GM18861 (cell line): ENCODE data around the gene MYO1E.
"Not testable (repeated sequence)": the region's sequence is repeated elsewhere in the genome, so short reads cannot be mapped to it uniquely, and the experiment has no call there.

ENCODE experiments used
- ATAC-seq: cut with Tn5 transposase; IDR thresholded peaks from one replicate; pipeline ENCODE4 v1.9.1; 2021; ENCODE audit not compliant: unreplicated experiment

MYO1E gene

DNA sequence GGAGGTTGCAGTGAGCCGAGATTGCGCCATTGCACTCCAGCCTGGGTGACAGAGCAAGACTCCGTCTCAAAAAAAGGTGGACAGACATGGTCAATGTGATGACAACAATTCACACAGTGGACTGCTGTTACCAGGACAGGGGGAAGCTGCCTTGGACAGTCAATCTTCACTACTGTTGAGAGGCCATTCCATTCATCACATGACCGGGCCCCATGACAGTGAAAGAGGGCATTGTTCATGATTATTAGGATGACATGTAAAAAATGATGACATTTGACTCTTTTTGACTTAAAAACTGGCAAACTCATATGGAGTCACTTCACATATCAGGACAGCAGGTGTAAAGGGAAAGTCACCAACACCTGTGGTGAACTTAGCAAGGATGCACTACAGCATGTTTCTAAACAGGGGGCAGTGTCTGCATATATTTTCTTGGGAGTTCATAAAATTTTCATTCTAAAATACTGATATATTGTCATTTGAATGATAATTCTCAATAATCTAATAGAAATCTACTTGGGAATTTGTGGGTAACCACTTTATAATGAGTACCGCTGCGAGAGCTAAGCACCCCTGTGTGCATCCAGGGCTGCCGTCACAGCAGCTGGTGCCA lies 200.3 kb downstream of the MYO1E start:
- ATAC-seq = no peak

DNA sequence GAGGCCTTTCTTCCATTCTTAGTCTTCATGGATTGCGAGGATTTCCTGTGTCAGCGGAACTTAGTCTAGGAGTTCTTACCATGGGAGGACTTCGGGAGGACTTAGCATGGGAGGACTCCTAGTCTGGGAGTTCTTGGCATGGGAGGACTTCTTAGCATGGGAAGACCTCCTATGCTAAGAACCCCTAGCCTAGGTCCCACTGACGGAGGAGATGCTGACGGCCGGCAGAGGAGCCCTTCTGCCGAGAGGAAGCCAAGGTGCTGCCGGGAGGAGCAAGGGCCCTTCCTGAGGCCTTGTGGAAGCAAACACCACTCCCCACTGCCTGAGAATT lies 201.6 kb downstream of the MYO1E start:
- no peak for ATAC-seq

DNA sequence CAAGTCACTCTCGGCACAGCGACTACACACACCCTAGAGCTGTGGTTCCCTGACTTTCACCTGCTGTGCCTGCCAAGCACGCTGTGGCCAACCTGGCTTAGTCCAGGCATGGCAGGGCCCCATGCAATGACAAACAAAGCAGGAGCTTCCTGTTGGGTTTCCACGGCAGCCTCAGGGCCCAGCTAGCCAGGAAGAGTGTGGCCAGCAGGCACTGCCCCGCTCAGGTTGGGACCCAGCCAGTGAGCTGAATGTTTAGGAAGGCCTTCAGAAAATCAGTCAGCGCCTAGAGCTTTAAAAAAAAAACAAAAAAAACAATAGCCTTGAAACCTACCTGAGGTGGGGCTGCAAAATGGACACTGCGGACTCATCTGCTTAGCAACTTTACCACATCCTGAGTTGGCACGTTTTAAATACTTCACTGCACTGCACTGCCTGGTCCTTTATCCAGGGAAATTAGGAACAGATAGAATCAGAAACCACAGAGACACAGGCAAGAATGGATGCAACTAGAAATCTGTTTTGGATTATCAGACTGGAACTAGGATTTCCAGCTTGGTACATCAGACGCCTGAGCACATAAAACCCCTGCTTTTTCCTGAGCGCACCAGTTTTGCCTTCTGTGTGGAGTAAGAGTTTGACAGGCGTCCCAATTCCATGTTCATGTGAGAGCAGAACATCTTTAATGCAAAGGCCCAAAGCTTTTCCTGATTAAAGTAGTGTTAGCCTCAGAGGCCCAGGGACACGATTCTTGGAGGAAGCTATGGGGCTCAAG lies 202.2 kb downstream of the MYO1E start:
- ATAC-seq = no peak

DNA sequence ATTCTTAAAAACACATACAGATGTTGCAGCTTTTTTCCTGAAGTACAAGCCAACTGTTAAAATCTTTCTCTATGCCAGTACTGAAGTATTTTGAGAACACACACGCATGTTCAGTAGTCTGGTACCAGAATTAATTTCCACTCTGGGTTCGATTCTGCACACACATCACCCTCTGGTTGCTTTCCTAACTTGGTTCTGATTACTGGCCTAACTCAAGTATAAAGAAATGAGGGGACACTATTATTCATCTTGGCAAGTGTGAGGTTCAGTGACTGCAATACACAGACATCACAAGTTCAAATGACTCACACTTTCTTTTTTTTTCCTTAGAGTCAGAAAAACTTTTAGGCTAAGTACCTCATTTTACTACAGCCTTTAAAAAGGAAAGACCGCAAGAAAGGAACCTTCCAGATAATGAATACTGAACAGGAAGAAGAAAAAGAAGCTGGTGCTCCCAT lies 203.4 kb downstream of the MYO1E start:
- no peak for ATAC-seq

DNA sequence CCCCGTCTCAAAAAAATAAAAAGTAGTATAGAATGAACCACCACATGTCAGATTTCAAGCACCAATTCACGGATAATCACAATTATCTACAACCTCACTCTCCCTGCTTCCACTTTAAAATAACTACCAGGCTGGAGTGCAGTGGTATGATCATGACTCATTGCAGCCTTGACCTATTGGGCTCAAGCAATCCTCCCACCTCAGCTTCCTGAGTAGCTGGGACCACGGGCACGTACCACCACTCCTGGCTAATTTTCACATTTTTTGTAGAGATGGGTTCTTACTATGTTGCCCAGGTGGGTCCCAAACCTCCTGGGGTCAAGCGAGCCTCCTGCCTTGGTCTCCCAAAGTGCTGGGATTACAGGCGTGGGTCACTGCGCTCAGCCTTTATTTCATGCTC lies 204.1 kb downstream of the MYO1E start:
- no peak for ATAC-seq

DNA sequence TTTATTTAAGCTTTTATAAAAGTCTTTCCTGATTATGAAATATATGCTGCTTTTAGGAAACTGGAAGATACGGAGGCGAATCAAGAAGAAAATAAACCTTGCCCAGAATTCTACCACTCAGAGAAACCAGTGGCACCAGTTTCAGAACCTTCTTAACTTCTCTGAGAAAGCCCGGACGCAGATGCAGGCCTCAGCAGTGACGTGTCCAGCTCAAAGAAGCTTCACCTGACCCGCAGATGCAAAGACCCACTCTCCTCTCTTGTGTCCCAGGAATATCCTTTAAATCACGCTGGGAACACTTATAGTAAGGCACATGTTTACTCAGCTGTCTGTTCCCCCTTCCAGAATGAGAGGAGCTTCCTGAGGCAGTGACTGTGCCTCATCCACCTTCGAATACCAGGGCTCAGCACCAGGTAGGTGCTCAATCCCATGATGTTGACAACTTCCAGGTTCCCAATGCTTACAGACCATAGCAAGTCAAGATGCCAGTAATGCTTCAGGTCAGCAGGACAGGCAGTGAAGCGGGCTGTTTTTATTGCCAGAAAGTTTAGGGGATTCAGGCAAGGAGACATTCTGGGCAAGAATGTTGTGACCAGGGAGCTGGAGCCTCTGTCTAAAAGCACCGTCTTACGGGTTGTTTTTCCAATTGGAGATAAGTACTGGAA lies 205.9 kb downstream of the MYO1E start:
- no peak for ATAC-seq

DNA sequence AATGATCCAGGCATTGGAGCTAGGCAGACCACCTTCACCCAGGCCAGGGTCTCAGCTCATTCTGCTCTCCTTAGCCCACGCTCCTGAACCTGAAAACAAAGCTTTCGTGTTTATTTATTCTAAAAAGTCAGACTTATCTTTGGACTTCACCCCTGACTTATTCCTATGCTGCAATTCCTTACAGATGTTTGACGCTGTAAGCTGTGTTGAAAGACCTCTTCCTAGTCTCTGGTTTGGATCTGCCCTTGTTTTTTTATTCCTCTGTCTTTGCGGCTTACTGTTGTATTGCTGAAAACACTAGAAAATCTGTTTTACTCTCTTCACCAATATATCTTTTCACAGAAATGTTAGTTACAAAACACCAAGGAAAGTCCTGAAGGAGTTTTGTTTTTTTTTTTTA lies 206.5 kb downstream of the MYO1E start:
- ATAC-seq = no peak

DNA sequence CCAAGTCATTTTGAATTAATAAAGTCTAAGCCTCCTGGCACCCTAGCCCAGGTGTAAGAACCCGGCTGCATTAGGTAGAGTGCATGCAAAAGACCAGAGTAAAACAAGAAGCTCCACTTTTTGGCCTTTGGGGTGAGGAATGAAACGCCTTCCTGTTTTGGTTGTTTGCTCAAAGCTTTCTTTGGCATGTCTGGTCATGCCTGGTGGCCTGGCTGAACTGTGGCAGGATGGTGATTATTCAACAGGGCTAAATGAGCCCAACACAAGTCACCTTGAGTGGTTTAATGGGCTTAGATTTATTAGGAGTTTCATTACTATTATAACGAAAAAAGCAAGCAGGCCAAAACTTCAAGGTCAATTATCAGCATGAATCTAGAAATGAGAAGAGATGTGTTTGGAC lies 206.9 kb downstream of the MYO1E start:
- no peak for ATAC-seq

DNA sequence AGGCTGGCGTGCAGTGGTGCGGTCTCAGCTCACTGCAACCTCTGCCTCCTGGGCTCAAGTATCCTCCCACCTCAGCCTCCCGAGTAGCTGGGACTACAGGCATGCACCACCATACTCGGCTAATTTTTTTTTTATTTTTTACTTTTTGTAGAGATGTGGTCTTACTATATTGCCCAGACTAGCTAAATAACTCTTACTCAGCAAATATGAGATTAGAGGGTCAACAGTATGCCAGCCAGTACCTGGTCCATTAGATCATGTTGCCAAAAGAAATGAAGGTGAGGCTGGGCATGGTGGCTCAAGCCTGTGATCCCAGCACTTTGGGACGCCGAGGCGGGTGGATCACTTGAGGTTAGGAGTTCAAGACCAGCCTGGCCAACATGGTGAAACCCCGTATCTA lies 210.6 kb downstream of the MYO1E start:
- not testable (repeated sequence) for ATAC-seq

DNA sequence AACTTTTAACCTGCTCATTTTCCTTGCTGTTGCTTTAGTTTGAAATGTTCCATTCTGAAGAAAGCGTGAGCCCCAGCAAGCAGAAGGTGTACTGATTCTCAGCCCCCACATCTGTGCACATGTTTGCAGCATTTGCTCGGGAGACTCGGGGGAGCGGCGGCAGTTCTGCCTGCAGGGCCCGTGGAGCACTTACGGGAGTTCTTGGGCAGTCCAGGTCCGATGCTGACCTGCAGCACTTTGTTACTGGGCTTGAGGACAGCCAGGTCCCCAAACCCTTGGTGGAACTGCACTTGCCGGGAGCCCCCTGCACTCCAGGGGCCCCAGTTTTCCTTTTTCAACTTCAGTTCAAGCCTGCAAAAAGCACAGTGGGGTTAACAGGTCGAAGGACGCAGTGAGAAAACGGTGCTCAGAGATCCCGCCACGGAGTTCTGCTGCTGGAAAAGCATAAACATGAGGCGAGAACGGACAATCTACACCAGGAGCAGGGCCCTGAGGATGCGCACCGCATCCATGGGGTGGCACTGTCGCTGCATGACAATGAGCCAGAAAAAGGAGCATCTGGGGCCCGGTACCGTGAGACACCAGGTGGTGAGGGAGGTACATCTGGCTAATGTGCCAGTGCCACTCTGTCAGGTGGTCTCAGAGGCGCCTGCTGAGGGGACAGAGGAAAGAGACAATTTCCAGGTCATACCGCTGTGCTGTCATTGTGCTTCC lies 211.6 kb downstream of the MYO1E start:
- ATAC-seq = no peak

DNA sequence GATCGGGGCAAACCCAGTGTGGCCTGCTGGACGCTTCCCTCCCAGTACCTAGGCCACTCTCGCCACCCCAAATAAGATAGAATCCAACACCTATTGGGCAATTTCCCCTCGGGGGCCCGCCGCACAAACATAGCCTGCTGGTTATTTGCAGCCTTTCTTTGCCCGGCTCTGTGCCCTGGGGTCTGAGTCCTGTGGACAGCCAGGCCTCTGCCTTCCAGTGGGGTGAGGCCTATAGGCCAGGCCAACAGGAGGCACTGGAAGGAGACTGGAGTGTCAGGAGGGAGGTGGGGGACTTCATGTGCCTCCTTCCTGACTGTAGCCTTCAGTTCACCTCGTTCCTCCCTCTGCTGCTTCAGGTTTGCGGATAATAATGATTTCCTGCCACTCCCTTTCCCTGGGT lies 213.5 kb downstream of the MYO1E start:
- no peak for ATAC-seq

DNA sequence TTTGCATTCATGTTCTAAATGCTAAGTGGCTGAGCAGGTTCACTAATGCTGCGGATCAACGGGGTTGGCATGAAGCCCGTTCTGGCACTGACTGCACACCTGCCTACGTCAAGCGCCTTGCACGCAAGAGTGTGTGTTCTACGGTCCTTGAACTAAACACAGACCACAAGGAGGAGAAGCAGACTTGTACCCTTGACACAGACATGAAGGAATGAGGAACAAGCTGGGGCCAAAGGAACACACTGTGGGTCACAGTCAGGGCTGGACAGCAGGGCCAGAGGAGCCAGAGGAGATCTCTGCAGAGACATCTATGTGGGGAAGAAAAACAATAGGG lies 214.0 kb downstream of the MYO1E start:
- ATAC-seq = no peak

DNA sequence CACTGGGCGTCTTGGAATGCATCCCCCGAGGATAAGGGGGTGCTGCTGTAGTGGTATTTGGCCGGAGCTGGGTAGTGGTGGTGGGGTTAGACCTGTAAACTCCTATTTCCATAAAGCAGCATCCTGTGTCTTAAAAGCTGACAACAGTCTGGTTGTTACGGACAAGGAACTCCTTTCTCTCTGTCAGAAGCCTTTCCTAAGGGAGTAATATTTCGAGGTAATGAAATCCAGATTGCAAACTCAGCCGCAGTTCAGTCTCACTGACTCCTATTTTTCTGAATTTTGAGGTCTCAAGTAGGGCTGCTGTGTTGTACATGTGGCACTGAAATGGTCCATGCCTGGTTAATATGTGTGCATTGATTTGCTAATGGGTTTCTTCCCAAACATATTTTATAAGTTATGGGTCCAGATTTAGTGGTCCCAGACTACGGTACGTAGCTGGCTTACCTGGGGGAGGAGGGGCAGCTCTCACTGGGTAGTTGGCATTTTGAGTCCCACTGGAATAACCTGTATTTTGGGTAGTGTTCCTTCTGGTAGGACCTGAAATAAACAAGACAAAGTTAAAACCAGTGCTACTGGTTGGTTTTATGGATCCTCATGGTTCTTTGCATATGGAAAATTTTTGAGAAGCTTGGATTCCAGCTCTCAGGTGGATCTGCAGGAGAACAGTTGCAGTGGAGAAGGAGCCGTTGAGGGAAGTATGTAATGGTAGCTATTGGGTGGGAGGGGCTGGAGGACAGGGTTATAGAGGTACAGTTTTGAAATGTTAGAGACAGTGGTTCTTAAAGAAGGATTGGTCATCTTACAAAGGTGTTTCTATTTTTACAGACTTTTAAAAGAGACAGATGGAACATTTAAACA lies 214.6 kb downstream of the MYO1E start:
- no peak for ATAC-seq

DNA sequence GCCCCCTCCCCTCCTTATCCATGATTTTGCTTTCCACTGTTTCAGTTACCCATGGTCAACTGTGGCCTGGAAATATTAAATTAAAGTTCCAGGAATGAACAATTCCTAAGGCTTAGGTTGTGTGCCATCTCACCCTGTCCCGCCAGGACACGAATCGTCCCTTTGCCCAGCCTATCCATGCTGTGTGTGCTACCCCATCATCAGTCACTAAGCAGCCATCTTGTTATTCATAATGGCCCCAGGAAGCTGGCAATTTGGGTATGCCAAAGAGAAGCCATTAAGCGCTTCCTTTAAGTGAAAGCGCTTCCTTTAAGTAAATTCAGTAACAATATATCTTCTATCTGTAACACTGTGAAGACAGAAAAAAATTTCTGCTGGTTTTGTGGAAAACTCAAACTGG lies 215.3 kb downstream of the MYO1E start:
- ATAC-seq = no peak

DNA sequence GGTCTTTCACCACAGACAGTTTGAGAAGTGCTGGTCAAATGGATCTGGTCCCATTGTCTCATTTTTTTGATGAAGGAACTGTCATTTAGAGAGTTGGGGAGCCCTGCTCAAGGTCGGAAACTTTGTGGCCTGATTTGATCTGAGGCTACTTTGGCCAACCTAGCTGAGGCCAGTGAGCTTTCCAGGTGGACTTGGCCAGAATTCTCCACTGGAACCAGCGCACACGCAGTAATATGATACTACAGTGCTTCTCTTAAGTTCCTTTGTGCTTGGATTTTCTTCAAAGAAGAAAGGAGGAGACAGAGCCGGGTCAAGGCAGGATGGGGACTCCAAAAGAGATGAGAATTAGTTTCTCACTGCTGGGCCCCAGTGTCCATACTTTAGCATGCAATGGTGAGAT lies 217.2 kb downstream of the MYO1E start:
- no peak for ATAC-seq

DNA sequence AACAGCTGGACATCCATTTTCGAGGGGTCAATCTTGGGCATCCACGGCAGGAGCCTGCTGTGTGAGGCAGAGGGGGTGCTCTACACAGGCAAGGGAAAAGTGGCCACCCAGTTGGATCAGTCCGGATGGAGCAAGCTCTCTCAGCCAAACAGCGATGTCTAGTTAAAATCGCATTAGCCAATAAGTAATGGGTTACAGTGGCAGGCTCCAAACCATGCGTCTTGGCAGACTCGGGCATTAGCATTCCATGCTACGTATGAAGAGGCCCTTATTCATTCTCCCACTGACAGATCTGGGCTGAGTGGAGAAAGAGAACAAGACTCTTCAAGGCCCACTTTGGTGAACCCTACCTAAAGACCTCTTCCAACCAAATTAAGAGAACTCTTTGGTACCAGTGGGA lies 218.4 kb downstream of the MYO1E start:
- ATAC-seq = no peak

DNA sequence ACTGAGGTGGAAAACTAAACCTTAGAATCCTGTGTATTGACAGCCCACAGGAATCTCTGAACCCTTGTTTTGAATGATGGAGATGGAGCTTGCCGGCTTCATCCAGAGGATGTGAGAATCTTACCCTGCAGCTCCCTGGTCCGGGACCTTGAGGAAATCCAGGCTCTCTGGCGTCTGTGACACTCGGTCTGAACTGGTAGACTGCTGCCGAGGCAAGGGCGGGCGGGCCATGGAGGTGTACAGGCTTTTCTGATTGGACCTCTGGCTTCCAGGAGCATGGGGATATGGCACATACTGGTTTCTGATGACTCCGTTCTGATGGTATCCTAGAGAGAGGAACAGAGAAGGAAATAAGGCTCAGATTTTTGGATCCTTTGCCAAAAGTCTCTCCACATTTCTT lies 219.2 kb downstream of the MYO1E start:
- ATAC-seq = no peak

DNA sequence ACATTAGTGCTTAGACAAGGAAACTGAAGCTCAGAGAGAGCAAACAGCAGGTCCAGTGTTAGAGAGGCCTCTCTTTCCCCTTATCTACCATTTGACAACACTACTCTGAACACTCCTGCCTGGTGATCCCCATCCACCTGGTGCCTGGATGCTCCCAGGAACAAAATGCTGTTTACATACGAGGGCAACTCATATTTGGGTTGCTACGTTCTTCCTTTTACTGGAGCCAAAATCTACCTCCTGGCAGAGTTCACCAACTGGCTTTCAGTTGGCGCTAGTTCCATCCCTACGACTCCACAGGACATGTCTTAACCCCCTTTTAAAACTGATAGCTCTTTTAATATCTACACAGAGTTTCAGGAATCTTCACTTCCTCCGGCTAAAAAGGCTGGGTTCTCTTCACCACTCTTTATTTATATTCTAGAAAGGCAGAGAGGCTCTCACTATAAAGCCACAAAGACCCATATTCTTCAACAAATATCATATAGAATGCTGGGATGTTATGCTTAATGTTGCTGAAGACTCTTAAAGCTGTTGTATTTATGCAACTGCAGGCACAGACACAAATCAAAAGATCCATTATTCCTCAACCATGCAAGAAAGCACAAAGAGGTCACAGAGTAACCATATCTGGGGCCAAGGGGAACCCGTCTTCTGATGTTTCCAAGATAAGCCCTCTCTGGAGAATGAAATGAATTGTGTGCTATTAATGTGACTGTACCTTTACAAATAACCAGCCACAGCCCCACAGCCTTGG lies 219.8 kb downstream of the MYO1E start:
- ATAC-seq = no peak

DNA sequence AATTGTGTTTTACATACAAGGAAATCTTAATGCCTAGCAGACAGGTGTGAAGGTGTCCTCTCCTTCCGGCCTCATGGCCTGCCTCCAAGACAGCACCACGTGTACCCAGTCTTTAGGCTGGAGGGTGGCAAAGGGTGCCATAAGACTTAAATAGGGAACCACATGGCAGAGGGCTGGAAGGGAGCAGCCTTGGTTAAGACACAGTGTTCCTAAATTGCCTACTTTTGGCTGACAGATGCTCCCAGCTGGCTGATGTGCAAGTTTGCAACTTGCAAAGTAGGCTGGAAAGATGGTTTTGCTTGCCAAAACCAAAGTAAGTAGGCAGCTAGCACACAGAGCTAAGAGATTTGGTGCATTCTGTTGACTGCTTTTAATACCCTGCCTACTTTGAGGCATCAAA lies 222.5 kb downstream of the MYO1E start:
- ATAC-seq = no peak

DNA sequence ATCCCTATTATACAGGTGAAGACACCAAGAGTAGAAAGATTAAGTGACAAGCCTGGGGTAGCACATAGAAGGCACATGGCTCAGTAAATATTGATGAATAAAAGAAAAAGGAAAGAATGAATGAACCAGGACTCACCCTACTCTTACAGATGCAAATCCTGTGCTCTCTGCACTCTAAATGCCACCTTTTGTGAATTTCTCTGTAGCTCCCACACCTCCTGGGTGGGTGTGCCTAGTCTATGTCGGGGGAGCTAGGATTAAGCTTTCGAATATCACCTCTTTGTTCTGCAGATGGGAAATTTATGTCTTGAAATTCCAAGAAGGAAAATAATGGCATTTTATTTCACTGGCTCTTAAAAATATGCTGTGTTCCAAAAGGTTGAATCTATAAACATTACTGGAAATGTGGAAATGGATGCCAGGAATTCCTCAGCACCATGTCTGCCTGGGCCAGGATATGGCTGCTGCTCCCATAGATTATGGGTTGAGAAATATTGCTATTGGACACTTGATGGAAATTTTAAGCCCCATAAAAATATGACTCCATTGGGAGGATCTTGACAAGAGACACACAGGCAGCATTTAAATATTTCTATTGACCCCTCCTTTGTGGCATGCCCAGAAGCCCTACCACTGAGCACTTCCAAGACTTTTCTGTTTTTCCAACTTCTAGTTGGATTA lies 224.4 kb downstream of the MYO1E start:
- no peak for ATAC-seq
